HEK293 (cell line): ENCODE data around the gene MTMR1.

Experiments used
- ZNF223 ChIP-seq: fragments of 450-650 bp; formaldehyde crosslinking; IDR thresholded peaks from 2 replicates; pipeline ENCODE4 v1.5.1; 2016; ENCODE audit warnings: missing biosample characterization, missing genetic modification characterization
- ZNF513 ChIP-seq: fragments of 450-650 bp; IDR thresholded peaks from 2 replicates; pipeline ENCODE4 v1.5.1; 2018; ENCODE audit warnings: missing biosample characterization, missing genetic modification characterization

- no peak for TF ChIP-seq ZNF223 (tag by site-specific recombination)
- TF ChIP-seq ZNF513 (tag by site-specific recombination): no peak
Observed at GRCh38 chrX:150772150-150772970, 79.2 kb downstream of the MTMR1 start.
